Measurements from ENCODE around the gene KLHL4. TPM values are rescaled to one million over a fixed set of nuclear protein-coding genes. Genes with fewer than 3 reads are reported as not detected.

The KLHL4 gene
- total and polyA plus RNA-seq, 2 donors (not counting 1 experiment from before 2014, with no cell fraction given) = 0.26 to 3.5 TPM

DNA sequence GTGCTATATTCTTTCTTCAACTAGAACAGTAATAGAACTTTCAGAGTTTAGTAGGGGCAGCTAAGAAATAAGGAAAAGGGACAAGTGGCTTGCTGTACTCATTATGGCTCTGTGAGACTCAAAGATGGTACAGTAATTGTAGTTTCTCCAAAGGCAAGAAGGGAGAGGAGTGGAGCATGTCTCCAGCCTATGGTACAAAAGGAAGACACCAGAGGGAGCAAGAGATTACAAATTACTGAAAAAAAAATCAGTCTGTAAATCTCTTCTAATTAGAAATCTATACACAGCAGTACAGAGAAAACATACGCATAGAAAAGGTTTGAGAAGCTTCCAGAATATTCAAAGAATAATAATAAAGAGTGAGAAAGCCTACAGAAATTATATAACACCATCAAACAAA lies 61.4 kb downstream of the KLHL4 start:
- H3K9me3 ChIP-seq (ENCODE audit: control insufficient read depth, insufficient read depth, low read depth, low read length) = no peaks in the 10 kb centered on the region
- peak in 1 of 2 donors; percentile 21 for DNase-seq (ENCODE audit: low read depth in 2 of 2)
- no peaks in the 10 kb centered on the region for H3K27me3 ChIP-seq (ENCODE audit: control insufficient read depth, insufficient read depth, low read length)
- no peak overlapping the region for H2AFZ ChIP-seq (ENCODE audit: low read length)
- H3K4me3 ChIP-seq (replicated peaks in 1 of 4; ENCODE audit: control extremely low read depth in 1 of 4, insufficient read depth in 1 of 4, low read depth in 3 of 4, low read length in 4 of 4) = no peak overlapping the region
- no peaks in the 10 kb centered on the region for H4K20me1 ChIP-seq (ENCODE audit: control insufficient read depth, extremely low read depth, insufficient read depth, low read length)
- H3K4me1 ChIP-seq (ENCODE audit: control insufficient read depth, extremely low read depth, insufficient read depth, low read length) = no peaks in the 10 kb centered on the region
- H3K4me2 ChIP-seq (ENCODE audit: extremely low read depth, insufficient read depth, low read length) = no peak overlapping the region
- no peak overlapping the region for H3K27ac ChIP-seq (ENCODE audit: insufficient read depth, low read length)
- H3K36me3 ChIP-seq (ENCODE audit: control insufficient read depth, insufficient read depth, low read length) = no peaks in the 10 kb centered on the region
- TF ChIP-seq EZH2 (IDR thresholded peaks at IDR 0.05; ENCODE audit: low read length, missing control alignments) (no peak), CTCF (conservative IDR thresholded peaks at IDR 0.05 in 1 of 2, IDR thresholded peaks at IDR 0.05 in 1 of 2; ENCODE audit: low read depth in 1 of 2, low read length in 2 of 2) (peak in 1 of 2 donors; percentile 47)
- H3K79me2 ChIP-seq (ENCODE audit: control insufficient read depth, insufficient read depth, low read length) = no peaks in the 10 kb centered on the region
- no peak overlapping the region for H3K9ac ChIP-seq (ENCODE audit: insufficient read depth, low read length)

GRCh38 chrX:87580862-87581261 lies 63.3 kb downstream of the KLHL4 start:
- Histone ChIP-seq H3K4me3 (replicated peaks in 1 of 4; ENCODE audit: control extremely low read depth in 1 of 4, insufficient read depth in 1 of 4, low read depth in 3 of 4, low read length in 4 of 4) (no peak overlapping the region), H2AFZ (ENCODE audit: low read length) (no peak overlapping the region), H3K79me2 (ENCODE audit: control insufficient read depth, insufficient read depth, low read length) (no peaks in the 10 kb centered on the region), H3K27ac (ENCODE audit: insufficient read depth, low read length) (no peak overlapping the region), H3K9me3 (ENCODE audit: control insufficient read depth, insufficient read depth, low read depth, low read length) (no peaks in the 10 kb centered on the region), H3K9ac (ENCODE audit: insufficient read depth, low read length) (no peak overlapping the region), H3K27me3 (ENCODE audit: control insufficient read depth, insufficient read depth, low read length) (no peaks in the 10 kb centered on the region), H3K4me1 (ENCODE audit: control insufficient read depth, extremely low read depth, insufficient read depth, low read length) (no peaks in the 10 kb centered on the region), H3K36me3 (ENCODE audit: control insufficient read depth, insufficient read depth, low read length) (no peaks in the 10 kb centered on the region), H4K20me1 (ENCODE audit: control insufficient read depth, extremely low read depth, insufficient read depth, low read length) (no peaks in the 10 kb centered on the region), H3K4me2 (ENCODE audit: extremely low read depth, insufficient read depth, low read length) (no peak overlapping the region)
- DNase-seq (ENCODE audit: low read depth in 2 of 2) = no peak
- no peak for TF ChIP-seq EZH2 (IDR thresholded peaks at IDR 0.05; ENCODE audit: low read length, missing control alignments)
- TF ChIP-seq CTCF (conservative IDR thresholded peaks at IDR 0.05 in 1 of 2, IDR thresholded peaks at IDR 0.05 in 1 of 2; ENCODE audit: low read depth in 1 of 2, low read length in 2 of 2) = no peak

DNA sequence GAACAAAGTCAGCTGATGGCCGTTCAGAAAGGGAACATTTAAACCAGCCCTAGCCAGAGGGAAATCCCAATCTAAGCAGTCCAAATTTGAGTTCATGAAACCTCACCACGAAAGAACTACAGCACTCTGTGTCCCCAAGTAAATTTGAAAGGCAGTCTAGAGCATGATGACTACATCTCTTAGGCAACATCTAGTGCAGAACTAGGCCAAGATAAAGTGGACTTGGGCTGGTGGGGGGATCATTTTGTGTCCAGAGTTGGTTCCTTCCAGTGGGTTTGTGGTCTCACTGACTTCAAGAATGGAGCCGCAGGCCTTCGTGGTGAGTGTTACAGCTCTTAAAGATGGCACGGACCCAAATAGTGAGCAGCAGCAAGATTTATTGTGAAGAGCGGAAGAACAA lies 64.9 kb downstream of the KLHL4 start:
- Histone ChIP-seq H3K9me3 (ENCODE audit: control insufficient read depth, insufficient read depth, low read depth, low read length) (no peaks in the 10 kb centered on the region), H3K4me2 (ENCODE audit: extremely low read depth, insufficient read depth, low read length) (no peak overlapping the region), H3K27ac (ENCODE audit: insufficient read depth, low read length) (no peak overlapping the region), H2AFZ (ENCODE audit: low read length) (no peak overlapping the region), H3K9ac (ENCODE audit: insufficient read depth, low read length) (no peak overlapping the region), H3K4me1 (ENCODE audit: control insufficient read depth, extremely low read depth, insufficient read depth, low read length) (no peaks in the 10 kb centered on the region), H3K4me3 (replicated peaks in 1 of 4; ENCODE audit: control extremely low read depth in 1 of 4, insufficient read depth in 1 of 4, low read depth in 3 of 4, low read length in 4 of 4) (no peak overlapping the region), H3K27me3 (ENCODE audit: control insufficient read depth, insufficient read depth, low read length) (no peaks in the 10 kb centered on the region), H3K36me3 (ENCODE audit: control insufficient read depth, insufficient read depth, low read length) (no peaks in the 10 kb centered on the region), H4K20me1 (ENCODE audit: control insufficient read depth, extremely low read depth, insufficient read depth, low read length) (no peaks in the 10 kb centered on the region), H3K79me2 (ENCODE audit: control insufficient read depth, insufficient read depth, low read length) (no peaks in the 10 kb centered on the region)
- DNase-seq (ENCODE audit: low read depth in 2 of 2) = peak in 1 of 2 donors; percentile 11
- no peak for TF ChIP-seq CTCF (conservative IDR thresholded peaks at IDR 0.05 in 1 of 2, IDR thresholded peaks at IDR 0.05 in 1 of 2; ENCODE audit: low read depth in 1 of 2, low read length in 2 of 2)
- TF ChIP-seq EZH2 (IDR thresholded peaks at IDR 0.05; ENCODE audit: low read length, missing control alignments) = no peak
